Cardiac fibroblast (primary cell): ENCODE measurements around the gene FOCAD.

Experiments used
- DNase-seq, 2 donors: peaks; one replicate each; pipeline versions ENCODE4 v3.0.0 to v3.0.0-alpha.2; 2010; ENCODE audit warnings: low read depth in 2 of 2
- H3K4me3 ChIP-seq, 2 donors: replicated peaks in 1 of 2; 1 replicate in 1 of 2; 2 replicates in 1 of 2; pipeline ENCODE4 v1.5.1; 2011; ENCODE audit warnings: low read depth in 2 of 2, low read length in 2 of 2, mild to moderate bottlenecking in 2 of 2, moderate library complexity in 1 of 2
- TF ChIP-seq, protein P1 (sequence below): IDR thresholded peaks from one replicate; pipeline ENCODE4 v1.5.1; 2011; ENCODE audit warnings: low read depth, mild to moderate bottlenecking, low read length, inconsistent platforms

FOCAD gene

GRCh38 chr9:20713172-20713571, 29.1 kb downstream of the FOCAD start:
- H3K4me3 ChIP-seq = no peak overlapping the region
- no peak for DNase-seq
- TF ChIP-seq, protein P1, sequence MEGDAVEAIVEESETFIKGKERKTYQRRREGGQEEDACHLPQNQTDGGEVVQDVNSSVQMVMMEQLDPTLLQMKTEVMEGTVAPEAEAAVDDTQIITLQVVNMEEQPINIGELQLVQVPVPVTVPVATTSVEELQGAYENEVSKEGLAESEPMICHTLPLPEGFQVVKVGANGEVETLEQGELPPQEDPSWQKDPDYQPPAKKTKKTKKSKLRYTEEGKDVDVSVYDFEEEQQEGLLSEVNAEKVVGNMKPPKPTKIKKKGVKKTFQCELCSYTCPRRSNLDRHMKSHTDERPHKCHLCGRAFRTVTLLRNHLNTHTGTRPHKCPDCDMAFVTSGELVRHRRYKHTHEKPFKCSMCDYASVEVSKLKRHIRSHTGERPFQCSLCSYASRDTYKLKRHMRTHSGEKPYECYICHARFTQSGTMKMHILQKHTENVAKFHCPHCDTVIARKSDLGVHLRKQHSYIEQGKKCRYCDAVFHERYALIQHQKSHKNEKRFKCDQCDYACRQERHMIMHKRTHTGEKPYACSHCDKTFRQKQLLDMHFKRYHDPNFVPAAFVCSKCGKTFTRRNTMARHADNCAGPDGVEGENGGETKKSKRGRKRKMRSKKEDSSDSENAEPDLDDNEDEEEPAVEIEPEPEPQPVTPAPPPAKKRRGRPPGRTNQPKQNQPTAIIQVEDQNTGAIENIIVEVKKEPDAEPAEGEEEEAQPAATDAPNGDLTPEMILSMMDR = no peak

DNA sequence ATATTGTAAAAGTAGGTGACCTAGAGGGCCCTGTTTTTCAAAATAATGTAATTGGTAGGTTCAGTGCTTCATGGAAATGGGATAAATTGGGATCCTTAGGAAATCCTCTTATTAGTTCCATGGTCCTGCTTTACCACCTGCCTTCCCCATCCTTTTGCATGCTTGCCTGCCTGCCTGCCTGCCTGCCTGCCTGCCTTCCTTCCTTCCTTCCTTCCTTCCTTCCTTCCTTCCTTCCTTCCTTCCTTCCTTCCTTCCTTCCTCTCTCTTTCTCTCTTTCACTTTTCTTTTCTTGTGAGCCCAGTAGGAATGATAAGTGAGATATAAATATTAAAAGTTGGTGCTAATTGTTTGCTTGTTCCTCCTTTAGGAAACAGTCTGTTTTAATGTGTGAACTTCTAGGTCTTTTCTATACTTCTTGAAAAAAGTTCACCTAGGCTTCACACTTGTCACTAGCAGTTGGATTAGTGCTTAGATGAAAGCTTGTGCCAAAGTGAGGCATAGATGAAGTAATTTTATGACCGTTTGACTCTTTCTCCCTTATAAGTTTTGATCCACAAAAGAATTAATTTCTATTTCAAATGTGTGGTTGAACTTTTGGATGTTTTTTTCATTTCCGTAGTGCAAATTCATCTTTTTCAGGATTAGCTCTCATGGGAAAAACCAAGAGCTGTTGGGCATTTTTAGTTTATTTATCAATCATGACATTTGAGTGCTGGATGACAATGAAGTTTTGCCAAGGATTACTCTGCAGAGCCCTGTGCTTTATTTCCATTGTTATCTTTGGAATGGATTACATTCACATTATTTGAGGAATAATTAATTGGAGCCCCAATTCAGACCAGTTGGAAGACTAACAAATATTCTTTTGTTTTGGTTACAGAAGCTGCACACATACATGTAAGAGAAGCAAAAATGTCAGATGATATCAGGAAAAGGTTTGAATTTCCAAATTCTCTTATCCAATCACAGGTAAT, 30.7 kb downstream of the FOCAD start:
- DNase-seq = no peak
- TF ChIP-seq, protein P1 = no peak
- H3K4me3 ChIP-seq = no peak overlapping the region

GRCh38 chr9:20722221-20722620, 38.2 kb downstream of the FOCAD start:
- no peak overlapping the region for H3K4me3 ChIP-seq
- TF ChIP-seq, protein P1 = no peak
- no peak for DNase-seq

DNA sequence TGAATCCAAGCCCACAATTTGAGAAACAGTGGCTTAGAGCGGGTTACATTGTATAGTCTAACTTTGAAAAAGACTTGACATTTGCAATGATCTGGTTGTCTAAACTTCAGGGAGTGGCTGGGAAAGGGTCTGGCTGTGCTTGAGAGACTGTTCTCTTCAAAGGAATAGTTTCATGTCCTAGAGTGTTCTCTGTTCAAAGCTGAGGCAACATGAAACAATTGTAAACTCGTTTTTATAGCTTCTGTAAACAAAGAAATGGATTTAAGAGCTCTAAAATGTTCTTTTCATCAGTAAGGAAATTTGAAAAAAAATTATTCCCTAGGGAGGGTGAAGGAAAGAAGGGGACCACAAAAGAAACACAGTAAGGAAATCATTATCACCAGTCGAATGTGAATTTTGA, 41.6 kb downstream of the FOCAD start:
- TF ChIP-seq, protein P1 = no peak
- H3K4me3 ChIP-seq = no peak overlapping the region
- no peak for DNase-seq

DNA sequence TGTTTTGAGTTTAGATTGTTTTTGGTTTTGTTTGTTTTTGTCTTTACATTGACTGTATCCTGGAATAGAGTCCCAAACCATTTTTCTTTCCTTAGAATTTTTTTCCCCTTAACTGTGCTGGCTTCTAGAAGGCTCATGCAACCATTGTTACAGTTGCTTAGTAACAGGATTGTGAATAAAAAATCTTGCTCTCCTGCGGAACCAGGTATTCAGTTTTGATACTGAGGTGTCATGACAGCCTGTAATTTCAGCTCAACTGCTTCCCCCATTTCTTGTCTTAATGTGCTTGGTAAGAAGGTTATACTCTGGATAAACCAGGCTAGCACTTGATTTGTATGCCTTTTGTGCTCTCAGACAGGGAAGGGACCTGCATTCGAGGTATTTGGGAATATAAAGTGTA, 42.1 kb downstream of the FOCAD start:
- no peak for DNase-seq
- TF ChIP-seq, protein P1 = no peak
- no peak overlapping the region for H3K4me3 ChIP-seq

- TF ChIP-seq, protein P1 = no peak
- DNase-seq = peak; percentile 68 to 78
- H3K4me3 ChIP-seq = no peak overlapping the region
These were observed 44.6 kb downstream of the FOCAD start for GRCh38 chr9:20728493-20729220.
